ENCODE results near the gene ATP6V1E1.

ATP6V1E1 gene

GRCh38 chr22:17581631-17582030 lies 46.9 kb downstream of the ATP6V1E1 start:
- TF ChIP-seq CTCF (conservative IDR thresholded peaks at IDR 0.05): no peak
- H3K27ac ChIP-seq: no peak overlapping the region

- no peak for TF ChIP-seq CTCF (conservative IDR thresholded peaks at IDR 0.05)
- H3K27ac ChIP-seq: no peak overlapping the region
Observed at GRCh38 chr22:17581056-17581455, 47.5 kb downstream of the ATP6V1E1 start.

GRCh38 chr22:17580441-17581031 lies 48.0 kb downstream of the ATP6V1E1 start:
- TF ChIP-seq CTCF (conservative IDR thresholded peaks at IDR 0.05): no peak
- no peak overlapping the region for H3K27ac ChIP-seq

- peak overlapping the region; percentile 66; the same call in 1 of the 2 replicates for H3K27ac ChIP-seq
- no peak for TF ChIP-seq CTCF (conservative IDR thresholded peaks at IDR 0.05)
Observed at GRCh38 chr22:17579535-17579981, 49.0 kb downstream of the ATP6V1E1 start.

GRCh38 chr22:17578136-17578754 lies 50.3 kb downstream of the ATP6V1E1 start:
- no peak for TF ChIP-seq CTCF (conservative IDR thresholded peaks at IDR 0.05)
- peak overlapping the region; percentile 66 for H3K27ac ChIP-seq

GRCh38 chr22:17576470-17576869 lies 52.1 kb downstream of the ATP6V1E1 start:
- no peak for TF ChIP-seq CTCF (conservative IDR thresholded peaks at IDR 0.05)
- no peak overlapping the region for H3K27ac ChIP-seq

- no peak overlapping the region for H3K27ac ChIP-seq
- TF ChIP-seq CTCF (conservative IDR thresholded peaks at IDR 0.05): no peak
Observed at GRCh38 chr22:17575681-17576080, 52.9 kb downstream of the ATP6V1E1 start.
